Stimulated activated naive B cell treated with anti-CD40 and anti-IgM and Interleukin-4, amounts not matched to agents 10 μg/mL and 1 μg/mL and 100 μg/mL, for 72 hours (primary cell): Measurements from ENCODE around the gene CCNI.
"Not testable (repeated sequence)": the region's sequence is repeated elsewhere in the genome, so short reads cannot be mapped to it uniquely, and the experiment has no call there.

Source experiments
- ATAC-seq, 2 donors: fragments of 150-1000 bp; cut with Tn5 transposase; replicated peaks; 2 replicates each; pipeline ENCODE4 v1.10.0; 2021; ENCODE audit warnings: moderate library complexity in 1 of 2
- DNase-seq: peaks from one replicate; pipeline ENCODE4 v3.0.0; 2021
- H3K27ac Mint-ChIP-seq: one replicate; pipeline ENCODE4 v1.8.0; 2022; ENCODE audit warnings: mild to moderate bottlenecking, mixed read lengths
- H3K27me3 Mint-ChIP-seq, 2 donors: one replicate each; pipeline ENCODE4 v1.8.0; 2022; ENCODE audit warnings: mixed read lengths in 2 of 2
- H3K36me3 Mint-ChIP-seq, 2 donors: one replicate each; pipeline ENCODE4 v1.8.0; 2022; ENCODE audit warnings: mixed read lengths in 2 of 2, mild to moderate bottlenecking in 1 of 2
- H3K4me1 Mint-ChIP-seq, 2 donors: one replicate each; pipeline ENCODE4 v1.8.0; 2022; ENCODE audit warnings: mixed read lengths in 2 of 2, mild to moderate bottlenecking in 1 of 2
- H3K4me3 Mint-ChIP-seq, 2 donors: one replicate each; pipeline ENCODE4 v1.8.0; 2022; ENCODE audit warnings: mild to moderate bottlenecking in 2 of 2, mixed read lengths in 2 of 2, moderate library complexity in 1 of 2
- H3K9me3 Mint-ChIP-seq, 2 donors: one replicate each; pipeline ENCODE4 v1.8.0; 2022; ENCODE audit warnings: mixed read lengths in 2 of 2, mild to moderate bottlenecking in 1 of 2

The CCNI gene

GRCh38 chr4:77040854-77041725 is 34.7 kb downstream of the CCNI start:
- Mint-ChIP-seq H3K27ac (peak overlapping the region; percentile 57), H3K4me1 (peaks cover 4 to 11% of the 10 kb centered on the region in 2 donors), H3K36me3 (peaks cover 28 to 44% of the 10 kb centered on the region in 2 donors), H3K9me3 (no peaks in the 10 kb centered on the region), H3K27me3 (no peaks in the 10 kb centered on the region), H3K4me3 (no peak overlapping the region)
- DNase-seq (no peak), ATAC-seq (peak; percentile 90 to 93)

- H3K27me3 Mint-ChIP-seq: no peaks in the 10 kb centered on the region
- DNase-seq: no peak
- peaks cover 4 to 11% of the 10 kb centered on the region in 2 donors for H3K4me1 Mint-ChIP-seq
- H3K27ac Mint-ChIP-seq: peak overlapping the region; percentile 57
- ATAC-seq: no peak
- H3K9me3 Mint-ChIP-seq: no peaks in the 10 kb centered on the region
- peaks cover 33 to 50% of the 10 kb centered on the region in 2 donors for H3K36me3 Mint-ChIP-seq
- H3K4me3 Mint-ChIP-seq: no peak overlapping the region
These were observed 35.5 kb downstream of the CCNI start for GRCh38 chr4:77040270-77040669.

GRCh38 chr4:77039796-77040195 is 36.0 kb downstream of the CCNI start:
- no peak overlapping the region for H3K27ac Mint-ChIP-seq
- H3K27me3 Mint-ChIP-seq: no peaks in the 10 kb centered on the region
- no peaks in the 10 kb centered on the region for H3K9me3 Mint-ChIP-seq
- H3K36me3 Mint-ChIP-seq: peaks cover 33 to 53% of the 10 kb centered on the region in 2 donors
- DNase-seq (no peak), ATAC-seq (no peak)
- H3K4me1 Mint-ChIP-seq: peaks cover 4 to 11% of the 10 kb centered on the region in 2 donors
- H3K4me3 Mint-ChIP-seq: no peak overlapping the region

GRCh38 chr4:77037736-77038135 is 38.1 kb downstream of the CCNI start:
- Mint-ChIP-seq H3K9me3 (no peaks in the 10 kb centered on the region), H3K4me3 (no peak overlapping the region), H3K27ac (no peak overlapping the region), H3K27me3 (no peaks in the 10 kb centered on the region), H3K4me1 (peaks cover 4 to 11% of the 10 kb centered on the region in 2 donors), H3K36me3 (peaks cover 28 to 47% of the 10 kb centered on the region in 2 donors)
- ATAC-seq: no peak
- no peak for DNase-seq

- H3K27me3 Mint-ChIP-seq, H3K4me3 Mint-ChIP-seq, H3K27ac Mint-ChIP-seq, ATAC-seq, DNase-seq, H3K9me3 Mint-ChIP-seq: not testable (repeated sequence)
- H3K36me3 Mint-ChIP-seq: peaks cover 28 to 48% of the 10 kb centered on the region in 2 donors
- peaks cover 4 to 11% of the 10 kb centered on the region in 2 donors for H3K4me1 Mint-ChIP-seq
These were observed 38.6 kb downstream of the CCNI start for GRCh38 chr4:77037168-77037567.

GRCh38 chr4:77036206-77036605 is 39.6 kb downstream of the CCNI start:
- Mint-ChIP-seq H3K4me1 (peaks cover 1 to 9% of the 10 kb centered on the region in 2 donors), H3K27ac (no peak overlapping the region), H3K36me3 (peaks cover 30 to 53% of the 10 kb centered on the region in 2 donors), H3K27me3 (no peaks in the 10 kb centered on the region), H3K9me3 (no peaks in the 10 kb centered on the region), H3K4me3 (no peak overlapping the region)
- DNase-seq (no peak), ATAC-seq (no peak)

- no peak overlapping the region for H3K4me3 Mint-ChIP-seq
- H3K4me1 Mint-ChIP-seq: peaks cover 0 to 1% of the 10 kb centered on the region in 2 donors
- no peaks in the 10 kb centered on the region for H3K9me3 Mint-ChIP-seq
- no peak for DNase-seq
- ATAC-seq: no peak
- H3K27me3 Mint-ChIP-seq: no peaks in the 10 kb centered on the region
- H3K36me3 Mint-ChIP-seq: peaks cover 36 to 54% of the 10 kb centered on the region in 2 donors
- H3K27ac Mint-ChIP-seq: no peak overlapping the region
These were observed 40.6 kb downstream of the CCNI start for GRCh38 chr4:77035153-77035552.

- no peak for ATAC-seq
- peaks cover 31 to 57% of the 10 kb centered on the region in 2 donors for H3K36me3 Mint-ChIP-seq
- no peak overlapping the region for H3K4me3 Mint-ChIP-seq
- no peaks in the 10 kb centered on the region for H3K27me3 Mint-ChIP-seq
- no peaks in the 10 kb centered on the region for H3K4me1 Mint-ChIP-seq
- DNase-seq: no peak
- no peaks in the 10 kb centered on the region for H3K9me3 Mint-ChIP-seq
- no peak overlapping the region for H3K27ac Mint-ChIP-seq
These were observed 44.2 kb downstream of the CCNI start for GRCh38 chr4:77031544-77031943.

GRCh38 chr4:77029757-77030156 is 46.0 kb downstream of the CCNI start:
- H3K9me3 Mint-ChIP-seq, H3K27ac Mint-ChIP-seq, H3K27me3 Mint-ChIP-seq, ATAC-seq, H3K4me3 Mint-ChIP-seq, DNase-seq: not testable (repeated sequence)
- Mint-ChIP-seq H3K36me3 (peaks cover 38 to 62% of the 10 kb centered on the region in 2 donors), H3K4me1 (peaks cover 5 to 10% of the 10 kb centered on the region in 2 donors)

GRCh38 chr4:77028246-77028645 is 47.5 kb downstream of the CCNI start:
- peaks cover 5 to 10% of the 10 kb centered on the region in 2 donors for H3K4me1 Mint-ChIP-seq
- ATAC-seq (no peak), DNase-seq (no peak)
- H3K27ac Mint-ChIP-seq: no peak overlapping the region
- peaks cover 45 to 72% of the 10 kb centered on the region in 2 donors for H3K36me3 Mint-ChIP-seq
- H3K27me3 Mint-ChIP-seq: no peaks in the 10 kb centered on the region
- no peak overlapping the region for H3K4me3 Mint-ChIP-seq
- no peaks in the 10 kb centered on the region for H3K9me3 Mint-ChIP-seq

- peaks cover 41 to 70% of the 10 kb centered on the region in 2 donors for H3K36me3 Mint-ChIP-seq
- peaks cover 5 to 10% of the 10 kb centered on the region in 2 donors for H3K4me1 Mint-ChIP-seq
- H3K9me3 Mint-ChIP-seq: no peaks in the 10 kb centered on the region
- peak overlapping the region in 1 of 2 donors; percentile 5 for H3K4me3 Mint-ChIP-seq
- H3K27ac Mint-ChIP-seq: peak overlapping the region; percentile 40
- H3K27me3 Mint-ChIP-seq: no peaks in the 10 kb centered on the region
- ATAC-seq: no peak
- DNase-seq: no peak
These were observed 49.5 kb downstream of the CCNI start for GRCh38 chr4:77026322-77026704.

GRCh38 chr4:77025643-77026321 is 50.0 kb downstream of the CCNI start:
- peak overlapping the region; percentile 40 for H3K27ac Mint-ChIP-seq
- ATAC-seq (peak; percentile 94 to 99), DNase-seq (no peak)
- peak overlapping the region in 1 of 2 donors; percentile 5 for H3K4me3 Mint-ChIP-seq
- no peaks in the 10 kb centered on the region for H3K27me3 Mint-ChIP-seq
- H3K36me3 Mint-ChIP-seq: peaks cover 45 to 72% of the 10 kb centered on the region in 2 donors
- H3K9me3 Mint-ChIP-seq: no peaks in the 10 kb centered on the region
- peaks cover 5 to 10% of the 10 kb centered on the region in 2 donors for H3K4me1 Mint-ChIP-seq

GRCh38 chr4:77023920-77024319 is 51.9 kb downstream of the CCNI start:
- Mint-ChIP-seq H3K4me1 (peaks cover 5 to 10% of the 10 kb centered on the region in 2 donors), H3K27me3 (no peaks in the 10 kb centered on the region), H3K9me3 (no peaks in the 10 kb centered on the region), H3K36me3 (peaks cover 51 to 78% of the 10 kb centered on the region in 2 donors), H3K4me3 (no peak overlapping the region), H3K27ac (no peak overlapping the region)
- DNase-seq (no peak), ATAC-seq (no peak)

GRCh38 chr4:77022560-77023179 is 53.1 kb downstream of the CCNI start:
- Mint-ChIP-seq H3K9me3 (no peaks in the 10 kb centered on the region), H3K27ac (no peak overlapping the region), H3K36me3 (peaks cover 45 to 70% of the 10 kb centered on the region in 2 donors), H3K4me3 (no peak overlapping the region), H3K27me3 (no peaks in the 10 kb centered on the region), H3K4me1 (peaks cover 5 to 10% of the 10 kb centered on the region in 2 donors)
- DNase-seq: no peak
- no peak for ATAC-seq
